NCI-H146 treated with DMSO at 0.1 percent for 48 hours (cell line): ENCODE data around the gene OPN1SW.

Experiments
- DNase-seq: peaks from one replicate; lab custom pipeline; 2025; ENCODE audit not compliant: unreplicated experiment; lab: John Stamatoyannopoulos, UW

The OPN1SW gene

GRCh38 chr7:128759242-128759641 lies 16.4 kb downstream of the OPN1SW start:
- no peak for DNase-seq

DNA sequence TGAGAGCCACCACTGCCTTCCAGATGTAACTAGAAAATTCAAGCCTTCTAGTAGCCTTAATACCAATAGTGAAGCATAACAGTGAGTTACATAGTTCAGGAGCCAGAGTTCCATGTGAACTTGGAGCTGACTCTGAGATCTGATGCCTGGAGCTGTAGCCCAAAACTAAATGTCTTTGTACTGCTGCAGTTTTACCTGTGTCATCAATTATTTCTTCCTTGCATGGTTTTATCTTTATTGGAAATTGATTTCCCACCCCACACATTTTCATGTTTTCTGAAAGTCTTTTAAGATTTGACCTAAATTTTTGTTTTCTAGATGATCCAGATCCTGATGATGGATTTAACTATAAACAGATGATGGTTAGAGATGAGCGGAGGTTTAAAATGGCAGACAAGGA lies 17.0 kb downstream of the OPN1SW start:
- DNase-seq: no peak

DNA sequence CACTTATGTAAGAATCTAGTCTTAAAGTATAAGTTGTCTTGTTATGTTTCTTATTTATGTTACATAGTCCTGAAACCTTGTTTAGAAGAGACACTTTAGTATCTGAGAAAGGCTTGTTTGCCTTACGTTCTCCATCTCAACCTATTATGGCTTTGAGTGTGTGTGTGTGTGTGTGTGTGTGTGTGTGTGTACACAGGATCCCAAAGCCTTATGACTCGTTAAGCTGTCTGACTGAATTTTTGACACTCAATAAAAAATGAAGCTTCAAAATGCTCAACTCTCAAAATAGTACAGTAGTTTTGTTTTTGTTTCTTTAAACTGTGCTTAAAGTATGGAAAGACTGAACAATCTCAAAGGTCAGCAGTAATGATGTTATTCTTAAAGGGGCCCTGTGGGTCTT lies 18.4 kb downstream of the OPN1SW start:
- no peak for DNase-seq

DNA sequence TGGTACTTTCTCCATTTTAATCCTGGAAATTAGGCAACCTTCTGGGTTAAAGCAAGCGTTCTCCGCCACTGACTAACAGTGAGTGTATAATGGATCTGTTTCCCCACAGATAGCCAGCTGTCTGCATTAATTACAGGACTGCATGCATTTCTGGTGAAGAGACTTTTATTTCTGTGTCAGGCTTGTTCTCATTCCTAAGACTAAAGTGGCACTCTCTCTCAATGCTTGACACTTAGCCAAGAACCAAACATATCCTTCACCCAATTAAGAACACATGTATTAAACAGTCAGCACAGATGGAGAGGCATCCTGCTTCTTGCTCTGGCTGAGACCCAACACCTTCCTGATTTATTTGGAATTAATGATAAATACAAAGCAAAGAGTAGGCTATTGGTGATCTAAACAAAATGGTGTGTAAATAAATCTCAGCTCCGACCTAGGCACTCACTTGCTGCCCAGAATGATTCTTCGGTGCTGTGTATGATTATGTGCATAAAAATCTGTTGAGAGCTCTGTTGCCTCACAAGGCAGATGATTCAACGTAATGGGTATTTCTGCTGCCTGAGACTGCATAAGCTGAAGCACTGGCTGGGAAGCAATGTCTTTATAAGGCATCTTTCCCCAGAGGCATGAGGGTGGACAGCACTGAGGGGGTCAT lies 19.6 kb downstream of the OPN1SW start:
- no peak for DNase-seq

DNA sequence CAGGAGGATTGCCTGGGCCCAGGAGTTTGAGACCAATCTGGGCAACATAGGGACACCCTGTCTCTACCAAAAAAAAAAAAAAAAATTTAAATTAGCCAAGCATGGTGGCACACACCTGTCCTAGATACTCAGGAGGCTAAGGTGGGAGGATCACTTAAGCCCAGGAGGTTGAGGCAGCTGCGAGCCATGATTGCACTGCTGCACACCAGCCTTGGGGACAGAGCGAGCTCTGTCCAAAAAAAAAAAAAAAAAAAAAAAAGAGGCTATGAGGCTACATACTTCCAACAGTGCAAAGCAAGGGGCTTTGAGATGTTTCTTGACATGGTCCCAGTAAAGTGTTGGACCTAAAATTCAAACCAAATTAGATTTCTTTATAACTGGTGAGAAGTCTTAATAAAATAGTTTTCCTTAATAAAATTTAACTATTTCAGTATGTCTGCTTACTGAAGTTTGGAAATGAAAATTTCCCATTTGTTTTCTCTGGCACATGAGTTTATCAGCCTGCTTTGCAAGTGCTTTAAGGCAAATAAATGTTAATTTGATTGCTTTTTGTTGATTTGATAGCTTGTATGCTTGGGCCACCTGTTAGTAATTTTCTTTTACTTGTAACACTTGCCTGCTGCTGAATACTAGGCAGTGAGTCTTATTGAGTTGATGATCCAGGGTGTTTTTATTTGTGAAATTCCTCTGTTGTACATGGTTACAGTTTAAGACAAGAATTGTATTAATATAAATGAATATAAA lies 20.3 kb downstream of the OPN1SW start:
- no peak for DNase-seq

DNA sequence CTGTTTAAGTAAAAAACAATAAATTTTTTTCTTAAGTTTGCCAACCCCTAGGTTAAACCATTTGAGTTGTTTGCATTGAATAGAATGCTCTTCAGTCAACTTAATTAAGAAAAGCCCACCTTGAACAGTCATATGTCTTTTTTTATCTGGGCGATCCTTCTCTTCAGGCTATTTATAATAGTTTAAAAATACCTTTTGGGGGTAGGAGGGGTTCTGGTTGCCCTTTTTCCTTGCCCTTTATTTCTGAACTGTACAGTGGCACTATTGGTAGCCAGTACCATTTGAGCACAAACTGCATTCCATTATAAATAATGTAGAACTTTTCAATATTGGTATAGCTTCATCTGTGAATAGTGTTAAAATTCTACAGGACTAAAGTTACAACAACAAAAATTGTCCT lies 23.3 kb downstream of the OPN1SW start:
- no peak for DNase-seq

- no peak for DNase-seq
Measured at GRCh38 chr7:128747327-128748079, 28.1 kb downstream of the OPN1SW start.

GRCh38 chr7:128745706-128746105 lies 29.9 kb downstream of the OPN1SW start:
- no peak for DNase-seq

GRCh38 chr7:128744366-128744905 lies 31.2 kb downstream of the OPN1SW start:
- no peak for DNase-seq

DNA sequence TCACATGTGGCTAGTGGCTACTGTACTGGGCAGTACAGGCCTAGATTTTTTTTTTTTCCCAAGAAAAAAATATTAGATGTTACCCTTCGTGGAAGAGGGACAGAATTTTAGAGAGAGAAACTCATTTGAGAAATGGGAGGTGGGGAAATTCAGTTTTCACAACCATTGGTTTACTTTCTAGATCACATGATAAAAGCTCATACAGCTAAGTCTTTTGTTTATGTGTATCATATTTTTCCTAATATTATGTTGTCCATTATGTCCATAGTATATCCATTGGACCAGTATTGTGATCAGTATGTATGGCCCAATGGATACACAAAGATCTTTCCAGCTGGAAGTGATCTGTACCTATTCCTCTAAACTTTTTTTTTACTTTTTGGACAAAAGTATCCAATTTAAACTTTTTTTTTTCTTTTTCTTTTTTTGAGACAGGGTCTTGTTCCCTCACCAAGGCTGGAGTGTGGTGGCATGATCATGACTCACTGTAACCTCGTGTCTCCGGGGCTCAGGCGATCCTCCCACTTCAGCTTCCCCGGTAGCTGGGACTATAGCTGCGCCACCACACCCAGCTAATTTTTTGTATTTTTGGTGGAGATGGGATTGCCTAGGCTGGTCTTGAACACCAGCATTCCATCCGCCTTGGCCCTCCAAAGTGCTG lies 32.4 kb downstream of the OPN1SW start:
- DNase-seq: no peak

- no peak for DNase-seq
Measured at GRCh38 chr7:128742206-128742605, 33.4 kb downstream of the OPN1SW start.

DNA sequence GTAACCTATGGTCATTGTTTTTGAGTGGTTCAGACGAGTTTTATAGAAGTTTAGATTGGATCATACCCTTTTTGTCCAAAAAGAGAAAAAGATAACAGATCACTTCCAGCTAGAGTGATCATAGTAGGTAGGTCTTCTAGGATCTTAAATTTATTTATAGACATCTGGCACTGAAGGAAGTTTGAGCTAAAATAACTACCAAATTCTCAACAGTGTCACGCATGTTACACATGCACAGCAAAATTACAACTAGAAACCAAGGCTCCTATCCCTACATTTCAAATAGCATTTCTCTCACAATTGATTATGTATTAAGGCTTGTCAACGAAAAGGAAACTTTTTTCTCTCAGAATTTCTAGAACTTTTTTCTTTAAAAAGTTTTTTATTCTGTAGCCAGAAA lies 34.1 kb downstream of the OPN1SW start:
- no peak for DNase-seq

DNA sequence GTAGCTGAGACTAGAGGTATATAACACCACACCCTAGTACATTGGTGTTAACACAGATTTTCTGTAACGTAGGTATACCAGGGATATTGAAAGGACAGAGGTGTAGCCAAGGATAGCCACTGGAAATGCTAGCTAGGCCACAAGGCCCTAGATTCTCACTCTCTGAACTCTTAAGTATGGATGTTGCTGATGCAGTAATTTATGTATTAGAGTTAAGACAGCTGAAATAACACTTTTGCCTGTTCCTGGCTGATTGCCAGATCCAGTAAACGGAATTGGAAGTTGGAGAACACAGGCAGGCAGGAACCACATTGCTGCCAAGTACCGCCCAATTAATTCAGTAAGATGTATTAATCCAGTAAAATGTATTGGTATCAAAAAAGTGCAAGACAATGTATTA lies 34.6 kb downstream of the OPN1SW start:
- DNase-seq: no peak

GRCh38 chr7:128739990-128740682 lies 35.5 kb downstream of the OPN1SW start:
- no peak for DNase-seq

DNA sequence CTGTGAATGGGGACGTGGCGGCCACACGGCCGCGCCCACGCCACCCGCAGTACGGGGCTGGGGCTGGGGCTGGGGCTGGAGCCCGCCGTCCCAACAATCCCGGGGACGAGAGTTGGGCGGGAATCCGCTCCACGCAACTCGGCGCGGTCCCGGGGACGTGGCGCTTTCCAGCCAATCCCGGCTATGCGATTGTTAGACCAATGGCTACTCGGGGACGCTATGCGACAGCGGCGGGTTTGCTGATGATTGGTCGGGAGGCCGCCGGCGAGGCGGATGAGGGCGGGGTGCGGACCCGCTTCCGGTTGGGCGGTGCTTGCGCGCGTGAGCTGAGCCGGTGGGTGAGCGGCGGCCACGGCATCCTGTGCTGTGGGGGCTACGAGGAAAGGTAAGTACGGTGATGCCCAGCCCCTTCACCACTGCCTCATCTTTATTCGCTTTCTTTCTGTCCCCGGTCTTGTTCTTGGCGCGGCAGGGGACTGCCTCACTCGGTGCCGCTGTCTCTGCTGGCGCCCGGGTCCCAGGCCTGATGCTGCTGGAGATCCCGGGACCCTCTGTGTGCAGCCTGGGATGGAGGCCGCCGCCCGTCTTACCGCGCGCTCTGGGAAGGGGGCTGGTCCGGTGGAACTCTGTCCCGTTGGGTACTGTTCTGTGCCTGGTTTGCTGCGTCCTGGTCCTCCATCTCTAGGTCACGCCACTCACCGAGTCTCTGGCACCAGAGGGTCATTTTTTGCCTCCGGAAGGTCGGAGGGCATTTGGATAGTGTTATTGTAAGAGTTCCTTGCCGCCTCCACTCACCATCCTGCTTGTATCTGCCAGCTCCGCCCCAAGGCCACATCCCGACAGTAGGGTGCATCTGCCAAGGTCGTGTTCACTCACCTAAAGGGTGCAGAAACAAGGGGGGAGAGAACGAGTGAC lies 36.3 kb downstream of the OPN1SW start, which contains the start of gene CALU:
TSS of gene CALU (plus strand) at position 312 of the 915 bp plus-strand sequence. CDS start 9,225 bp downstream, outside the sequence.
- DNase-seq: peak; percentile 91

DNA sequence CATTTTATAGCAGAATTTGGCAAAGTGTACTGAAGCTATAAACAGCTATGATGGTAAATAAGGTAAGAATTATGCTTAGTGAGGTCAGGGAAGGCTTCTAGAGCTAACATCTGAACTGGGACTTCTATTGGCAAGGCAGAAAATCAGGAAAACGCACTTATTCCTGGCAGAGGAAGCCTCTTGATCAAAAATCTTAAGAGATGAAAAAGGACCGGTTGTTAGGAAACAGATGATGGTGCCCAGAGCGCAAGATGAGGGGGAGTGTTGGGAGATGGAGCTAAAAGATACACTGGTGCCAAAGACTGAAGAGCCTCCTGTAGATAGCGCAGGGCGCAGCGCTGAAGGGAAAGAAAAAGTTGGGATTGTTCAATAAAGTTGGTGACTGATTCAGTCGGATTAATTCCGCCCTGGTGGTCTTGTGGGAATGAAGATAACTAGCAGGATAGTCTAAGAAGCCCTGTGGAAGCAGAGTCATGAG lies 37.0 kb downstream of the OPN1SW start:
- DNase-seq: peak; percentile 52

- DNase-seq: no peak
Measured at GRCh38 chr7:128737867-128738385, 37.7 kb downstream of the OPN1SW start.

DNA sequence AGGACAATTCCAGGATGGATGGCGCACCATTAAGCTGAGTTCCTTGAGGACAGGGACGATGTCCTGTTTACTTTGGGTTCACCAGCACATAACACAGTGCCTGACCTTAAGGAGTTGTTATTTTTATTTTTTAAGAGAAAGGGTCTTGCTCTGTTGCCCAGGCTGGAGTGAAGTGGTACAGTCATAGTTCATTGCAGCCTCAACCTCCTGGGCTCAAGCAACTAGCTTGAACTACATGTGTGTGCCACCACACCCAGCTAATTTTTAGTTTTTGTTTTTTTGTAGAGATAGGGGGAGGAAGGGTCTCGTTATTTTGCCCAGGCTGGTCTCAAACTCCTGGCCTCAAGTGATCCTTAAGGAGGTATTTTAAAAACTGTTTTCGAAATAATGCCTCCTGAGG lies 38.2 kb downstream of the OPN1SW start:
- DNase-seq: no peak

- DNase-seq: no peak
Measured at GRCh38 chr7:128735436-128735835, 40.2 kb downstream of the OPN1SW start.
